Calu3 (cell line): ENCODE measurements around the gene FOXRED2. TPM values are rescaled to one million over a fixed set of nuclear protein-coding genes. Genes with fewer than 3 reads are reported as not detected.

Experiments used
- BruUV-seq: library from RNA; stranded (reverse); fragments of 400-500 nt; replicated peaks from 2 replicates; lab custom pipeline; 2021; lab: Mats Ljungman, UMichigan
- CTCF ChIA-PET: fragments of 300-600 bp; sonication (Branson Sonifier 250); formaldehyde crosslinking; loops from one replicate; lab custom pipeline; 2022; ENCODE audit warnings: antibody characterized with exemption; lab: Charles Lee
- DNase-seq: peaks from one replicate; pipeline ENCODE4 v3.0.0; 2022
- H3K27ac Mint-ChIP-seq: one replicate; pipeline ENCODE4 v1.8.0; 2022; ENCODE audit warnings: mixed read lengths; ENCODE audit not compliant: unreplicated experiment
- H3K27me3 Mint-ChIP-seq: one replicate; pipeline ENCODE4 v1.8.0; 2022; ENCODE audit warnings: mixed read lengths; ENCODE audit not compliant: unreplicated experiment
- H3K36me3 Mint-ChIP-seq: one replicate; pipeline ENCODE4 v1.8.0; 2022; ENCODE audit warnings: mild to moderate bottlenecking, moderate library complexity, mixed read lengths; ENCODE audit not compliant: insufficient read depth, unreplicated experiment
- H3K4me1 Mint-ChIP-seq: one replicate; pipeline ENCODE4 v1.8.0; 2022; ENCODE audit warnings: mild to moderate bottlenecking, low read depth, mixed read lengths; ENCODE audit not compliant: unreplicated experiment
- H3K4me3 Mint-ChIP-seq: one replicate; pipeline ENCODE4 v1.8.0; 2022; ENCODE audit warnings: mild to moderate bottlenecking, low read depth, moderate library complexity, mixed read lengths; ENCODE audit not compliant: unreplicated experiment
- H3K9me3 Mint-ChIP-seq: one replicate; pipeline ENCODE4 v1.8.0; 2022; ENCODE audit warnings: low read depth, mixed read lengths; ENCODE audit not compliant: unreplicated experiment
- CTCF ChIP-seq: fragments of 200-600 bp; IDR thresholded peaks from one replicate; pipeline ENCODE4 v1.8.0; 2022; ENCODE audit warnings: antibody characterized with exemption; ENCODE audit not compliant: unreplicated experiment
- intact Hi-C: fragments of 100-400 bp; cut with micrococcal nuclease; formaldehyde crosslinking; loops from one replicate; pipeline ENCODE4 v1.10.0; 2022; ENCODE audit not compliant: unreplicated experiment
- total RNA-seq: library from RNA; stranded (reverse); gene quantifications from 2 replicates; pipeline ENCODE4 v1.2.3, GENCODE V29; 2022

Gene FOXRED2
- total RNA-seq, 1 experiment from 2014 or later, result 27.9 TPM

- Mint-ChIP-seq H3K36me3 (peaks cover 73% of the 10 kb centered on the region), H3K27ac (peak overlapping the region; percentile 68), H3K4me1 (peaks cover 9% of the 10 kb centered on the region), H3K9me3 (peaks cover 2% of the 10 kb centered on the region), H3K27me3 (no peaks in the 10 kb centered on the region), H3K4me3 (peak overlapping the region; percentile 78)
- TF ChIP-seq CTCF, result no peak
- DNase-seq, result no peak
- BruUV-seq, result TSS peak; percentile 86
- CTCF ChIA-PET, result interaction anchor here (0.7 to 1.0 kb wide), 2 partner anchors 9 to 274 kb away, joined by 3 read pairs; no protein-coding TSS in a partner anchor
- intact Hi-C loops, result no loop called here
Measured at GRCh38 chr22:36507518-36508010, 724 bp upstream of the FOXRED2 start.

DNA sequence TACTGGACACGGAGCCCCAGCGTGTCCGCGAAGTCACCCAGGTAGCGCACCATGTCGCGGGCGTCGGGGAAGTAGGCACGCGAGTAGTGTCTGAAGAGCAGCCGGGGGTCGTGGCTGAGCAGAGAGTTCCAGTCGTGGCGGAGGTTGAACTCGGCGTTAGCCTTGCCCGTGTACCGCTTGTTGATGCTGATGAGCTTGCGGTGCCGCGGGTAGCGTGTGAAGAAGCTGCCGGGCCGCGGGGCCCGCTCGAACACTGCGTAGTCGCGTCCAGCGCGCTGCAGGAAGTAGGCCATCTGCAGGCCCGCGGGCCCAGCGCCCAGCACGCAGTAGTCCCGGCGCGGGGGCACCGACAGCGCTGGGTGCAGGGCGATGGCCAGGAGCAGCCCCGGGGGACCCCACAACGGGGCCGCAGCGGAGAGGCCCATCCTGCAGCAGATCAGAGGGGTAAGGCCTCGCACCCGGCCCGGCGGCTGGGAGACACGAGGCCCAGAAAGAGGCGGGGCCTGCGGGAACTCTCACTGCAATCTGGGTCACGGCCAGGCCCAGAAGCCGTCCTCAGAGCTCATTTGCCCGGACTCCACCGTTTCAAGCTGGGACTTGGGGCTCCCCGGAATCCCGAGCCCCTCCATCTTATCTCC lies 723 bp downstream of the FOXRED2 start:
- no peaks in the 10 kb centered on the region for H3K27me3 Mint-ChIP-seq
- H3K36me3 Mint-ChIP-seq, result peaks cover 59% of the 10 kb centered on the region
- BruUV-seq, result no TSS peak
- H3K4me1 Mint-ChIP-seq, result peaks cover 9% of the 10 kb centered on the region
- peaks cover 2% of the 10 kb centered on the region for H3K9me3 Mint-ChIP-seq
- no peak for DNase-seq
- TF ChIP-seq CTCF, result no peak
- intact Hi-C loops, result no loop called here
- H3K27ac Mint-ChIP-seq, result no peak overlapping the region
- CTCF ChIA-PET, result no interaction called here
- peak overlapping the region; percentile 78 for H3K4me3 Mint-ChIP-seq

DNA sequence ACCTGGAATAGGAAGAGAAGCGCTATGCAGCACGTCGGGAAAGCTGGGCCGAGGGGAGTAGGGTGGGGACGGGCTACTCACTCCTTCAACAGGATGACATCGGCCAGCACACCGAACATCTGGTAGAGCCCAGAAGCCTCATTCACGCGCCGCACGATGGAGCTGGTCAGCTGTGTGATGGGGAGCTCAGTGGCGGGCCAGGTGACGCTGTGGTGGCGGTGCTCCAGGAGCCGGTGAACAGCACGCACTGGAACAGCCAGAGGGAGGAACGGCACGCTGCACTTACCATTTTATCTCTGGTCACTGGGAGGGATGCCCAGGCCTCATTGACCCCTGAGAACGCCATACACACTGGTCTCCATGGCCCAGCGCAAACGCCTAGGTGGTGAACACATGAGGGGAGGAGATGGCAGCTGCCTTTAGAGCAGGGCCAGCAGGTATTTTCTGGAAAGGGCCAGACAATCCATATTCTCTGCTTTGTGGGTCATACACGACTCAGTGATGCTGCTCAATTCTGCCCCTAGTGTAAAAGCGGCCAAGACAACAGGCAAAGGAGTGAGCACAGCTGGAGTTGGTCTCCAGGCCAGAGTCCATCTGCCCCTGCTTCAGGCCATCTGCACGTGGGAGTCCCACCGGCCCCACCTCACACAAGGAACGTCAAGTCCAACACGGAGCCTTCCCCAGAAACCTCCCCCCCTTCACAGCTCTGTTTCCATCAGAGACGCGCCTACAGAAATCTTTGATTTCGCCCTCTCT lies 8.8 kb downstream of the FOXRED2 start:
- no peak for TF ChIP-seq CTCF
- no peak for DNase-seq
- Mint-ChIP-seq H3K27ac (no peak overlapping the region), H3K4me3 (no peak overlapping the region), H3K9me3 (no peaks in the 10 kb centered on the region), H3K36me3 (peaks cover 17% of the 10 kb centered on the region), H3K4me1 (no peaks in the 10 kb centered on the region), H3K27me3 (no peaks in the 10 kb centered on the region)
- BruUV-seq, result no TSS peak
- CTCF ChIA-PET, result interaction anchor here (0.5 kb wide), 1 partner anchor 277 kb away, joined by 4 read pairs; no protein-coding TSS in a partner anchor
- intact Hi-C loops, result no loop called here

DNA sequence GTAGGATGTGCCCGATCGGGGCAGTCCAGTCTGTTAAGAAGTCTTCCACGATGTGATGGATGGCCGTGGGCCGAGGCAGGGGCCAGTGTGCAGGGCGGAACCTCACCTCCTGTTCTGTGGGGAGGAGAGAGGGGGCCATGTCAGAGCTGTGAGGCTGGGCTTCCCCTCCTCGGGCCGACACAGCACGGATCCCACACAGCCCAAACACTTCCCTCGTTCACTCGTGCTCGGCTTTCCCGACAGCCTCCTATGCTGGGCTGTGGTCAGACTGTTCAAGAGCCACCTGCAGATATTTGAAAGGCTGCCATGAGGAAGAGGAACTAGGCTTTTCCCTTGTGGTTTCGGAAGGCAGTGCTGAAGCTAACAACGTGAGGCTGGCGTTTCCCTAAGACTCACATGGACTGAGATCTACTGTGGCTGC lies 13.1 kb downstream of the FOXRED2 start:
- Mint-ChIP-seq H3K4me3 (no peak overlapping the region), H3K9me3 (no peaks in the 10 kb centered on the region), H3K27ac (no peak overlapping the region), H3K36me3 (peaks cover 22% of the 10 kb centered on the region), H3K4me1 (no peaks in the 10 kb centered on the region), H3K27me3 (no peaks in the 10 kb centered on the region)
- no peak for DNase-seq
- no TSS peak for BruUV-seq
- no peak for TF ChIP-seq CTCF
- intact Hi-C loops, result no loop called here
- CTCF ChIA-PET, result no interaction called here
